HepG2 (cell line): ENCODE results near the gene ERV3-1. TPM values are rescaled to one million over a fixed set of nuclear protein-coding genes. Genes with fewer than 3 reads are reported as not detected.

Experiments
- ATF4 ChIP-seq, 2 experiments: fragments of 450-650 bp in 1 of 2; sonication (generic) in 1 of 2; formaldehyde crosslinking; IDR thresholded peaks; 2 replicates each; pipeline versions ENCODE4 v1.5.0 to v1.8.0; 2020 to 2022; ENCODE audit warnings: mild to moderate bottlenecking in 1 of 2, missing genetic modification reagents in 1 of 2
- CTCF ChIP-seq: sonication (generic); formaldehyde crosslinking; IDR thresholded peaks from 2 replicates; pipeline ENCODE4 v1.5.0; 2020; ENCODE audit warnings: mild to moderate bottlenecking, missing genetic modification reagents, moderate library complexity
- DDIT3 ChIP-seq: sonication (generic); formaldehyde crosslinking; IDR thresholded peaks from 2 replicates; pipeline ENCODE4 v1.4.0; 2020; ENCODE audit warnings: mild to moderate bottlenecking, missing genetic modification reagents
- FOXM1 ChIP-seq: sonication (generic); formaldehyde crosslinking; IDR thresholded peaks from 2 replicates; pipeline ENCODE4 v1.5.0; 2020; ENCODE audit warnings: missing genetic modification reagents
- GATAD2A ChIP-seq: IDR thresholded peaks from 2 replicates; pipeline ENCODE4 v1.6.1; 2016
- HNRNPL ChIP-seq: fragments of 200-400 bp; formaldehyde crosslinking; IDR thresholded peaks from 2 replicates; pipeline ENCODE4 v1.6.1; 2017; ENCODE audit warnings: mild to moderate bottlenecking, low read depth, low read length
- HOMEZ ChIP-seq: IDR thresholded peaks from 2 replicates; pipeline ENCODE4 v1.6.1; 2016; ENCODE audit warnings: low read depth
- JARID2 ChIP-seq: sonication (generic); formaldehyde crosslinking; IDR thresholded peaks from 2 replicates; pipeline ENCODE4 v1.8.1; 2023; ENCODE audit warnings: missing genetic modification reagents, inconsistent platforms; ENCODE audit not compliant: insufficient replicate concordance
- KLF9 ChIP-seq: IDR thresholded peaks from 2 replicates; pipeline ENCODE4 v1.6.1; 2016; ENCODE audit warnings: low read depth
- NFE2L2 ChIP-seq: fragments of 150-350 bp; IDR thresholded peaks from 2 replicates; pipeline ENCODE4 v1.6.1; 2014; ENCODE audit warnings: low read length
- NFKB2 ChIP-seq: sonication (generic); formaldehyde crosslinking; IDR thresholded peaks from 2 replicates; pipeline ENCODE4 v1.4.0; 2020; ENCODE audit warnings: missing genetic modification reagents, borderline replicate concordance
- PLRG1 ChIP-seq: fragments of 450-650 bp; conservative IDR thresholded peaks from 2 replicates; pipeline ENCODE4 v1.6.1; 2016
- PTBP1 ChIP-seq: fragments of 200-400 bp; formaldehyde crosslinking; IDR thresholded peaks from 2 replicates; pipeline ENCODE4 v1.6.1; 2018; ENCODE audit warnings: low read length, low read depth; ENCODE audit not compliant: poor library complexity, severe bottlenecking
- REL ChIP-seq: sonication (generic); formaldehyde crosslinking; conservative IDR thresholded peaks from 2 replicates; pipeline ENCODE4 v1.8.0; 2022; ENCODE audit warnings: mild to moderate bottlenecking, missing genetic modification reagents, moderate library complexity
- RFXAP ChIP-seq: sonication (generic); formaldehyde crosslinking; IDR thresholded peaks from 2 replicates; pipeline ENCODE4 v1.4.0; 2020; ENCODE audit warnings: missing genetic modification reagents, borderline replicate concordance
- SNRNP70 ChIP-seq: fragments of 200-400 bp; formaldehyde crosslinking; IDR thresholded peaks from 2 replicates; pipeline ENCODE4 v1.6.1; 2017; ENCODE audit warnings: mild to moderate bottlenecking, low read depth, low read length, moderate library complexity
- U2AF2 ChIP-seq: fragments of 200-400 bp; formaldehyde crosslinking; IDR thresholded peaks from 2 replicates; pipeline ENCODE4 v1.6.1; 2017; ENCODE audit warnings: low read depth, mild to moderate bottlenecking, low read length
- ZNF362 ChIP-seq: sonication (generic); formaldehyde crosslinking; IDR thresholded peaks from 2 replicates; pipeline ENCODE4 v1.4.0; 2020; ENCODE audit warnings: missing genetic modification reagents, mild to moderate bottlenecking, borderline replicate concordance
- ZNF687 ChIP-seq: sonication (generic); formaldehyde crosslinking; IDR thresholded peaks from 2 replicates; pipeline ENCODE4 v1.5.1; 2020; ENCODE audit warnings: mild to moderate bottlenecking, missing genetic modification reagents, moderate library complexity
- ZNF780A ChIP-seq: sonication (generic); formaldehyde crosslinking; IDR thresholded peaks from 2 replicates; pipeline ENCODE4 v1.8.0; 2022; ENCODE audit warnings: mild to moderate bottlenecking, missing genetic modification reagents, moderate library complexity
- polyA plus RNA-seq, 8 experiments: library from polyadenylated mRNA; depleted of rRNA in 3 of 8; stranded (reverse) in 7 of 8; unstranded in 1 of 8; fragments of >200 nt; fragmentation: Illumina TruSeq in 4 of 8; extraction: Trizol in 4 of 8; gene quantifications; 2 replicates each; pipeline versions ENCODE4 v1.2.1 to v1.2.3, GENCODE V29; 2011 to 2016; ENCODE audit warnings: low read depth in 4 of 8, missing spikeins in 1 of 8, mixed read lengths in 1 of 8; ENCODE audit not compliant: insufficient read depth in 1 of 8
- total RNA-seq, 5 experiments: library from RNA; depleted of rRNA; stranded (reverse); fragments of >200 nt; fragmentation: Illumina TruSeq; extraction: Trizol; gene quantifications; 2 replicates each; pipeline ENCODE4 v1.2.3, GENCODE V29; 2016; ENCODE audit warnings: low read depth in 1 of 5

The ERV3-1 gene
- total and polyA plus RNA-seq, 2 of the 13 experiments (the other 11 are each of a cell fraction or from before 2014, with no cell fraction given): 20.4 to 86.3 TPM

- peak; percentile 94 for TF ChIP-seq ZNF687 (CRISPR knock-in tag)
- TF ChIP-seq ZNF362 (CRISPR knock-in tag): no peak
- no peak for TF ChIP-seq HNRNPL
- no peak for TF ChIP-seq PLRG1
- no peak for TF ChIP-seq HOMEZ (CRISPR knock-in tag)
- TF ChIP-seq ZNF780A (CRISPR knock-in tag): no peak
- TF ChIP-seq GATAD2A (CRISPR knock-in tag): no peak
- TF ChIP-seq PTBP1: no peak
- no peak for TF ChIP-seq U2AF2
- no peak for TF ChIP-seq CTCF (CRISPR knock-in tag)
- TF ChIP-seq NFE2L2: no peak
- no peak for TF ChIP-seq ATF4 (CRISPR knock-in tag; IDR thresholded peaks at IDR 0.05)
- TF ChIP-seq SNRNP70: no peak
- peak; percentile 38; the same call in 1 of the 2 replicates for TF ChIP-seq NFKB2 (CRISPR knock-in tag)
- TF ChIP-seq REL: no peak
- TF ChIP-seq DDIT3 (CRISPR knock-in tag): no peak
- TF ChIP-seq JARID2 (CRISPR knock-in tag): no peak
- no peak for TF ChIP-seq FOXM1 (CRISPR knock-in tag)
- TF ChIP-seq RFXAP: peak; percentile 33; the same call in 1 of the 2 replicates
- no peak for TF ChIP-seq KLF9
Observed at GRCh38 chr7:64947252-64948000, 59.1 kb downstream of the ERV3-1 start (continued).
